HCEC 1CT (cell line): Measurements from ENCODE around the gene EHMT1.

Source experiments
- DNase-seq: peaks from one replicate; pipeline ENCODE4 v3.0.0-alpha.2; 2017

Gene EHMT1

DNA sequence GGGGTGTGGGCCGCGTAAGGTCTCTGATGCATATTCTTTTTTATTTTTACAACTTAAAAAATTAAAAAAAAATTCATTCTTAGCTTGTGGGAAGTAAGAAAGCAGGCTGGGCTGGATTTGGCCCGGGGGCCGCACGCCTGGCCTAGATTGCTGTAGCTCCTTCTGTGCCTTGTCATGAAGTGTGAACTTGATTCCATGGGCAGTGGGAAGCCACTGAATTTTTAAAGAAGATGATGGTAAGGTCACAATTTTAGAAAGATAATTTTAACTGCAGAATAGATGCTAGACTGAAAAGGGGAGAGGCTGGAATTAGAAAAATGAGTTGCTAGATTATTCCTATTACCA, 56.1 kb downstream of the EHMT1 start:
- DNase-seq = no peak

DNA sequence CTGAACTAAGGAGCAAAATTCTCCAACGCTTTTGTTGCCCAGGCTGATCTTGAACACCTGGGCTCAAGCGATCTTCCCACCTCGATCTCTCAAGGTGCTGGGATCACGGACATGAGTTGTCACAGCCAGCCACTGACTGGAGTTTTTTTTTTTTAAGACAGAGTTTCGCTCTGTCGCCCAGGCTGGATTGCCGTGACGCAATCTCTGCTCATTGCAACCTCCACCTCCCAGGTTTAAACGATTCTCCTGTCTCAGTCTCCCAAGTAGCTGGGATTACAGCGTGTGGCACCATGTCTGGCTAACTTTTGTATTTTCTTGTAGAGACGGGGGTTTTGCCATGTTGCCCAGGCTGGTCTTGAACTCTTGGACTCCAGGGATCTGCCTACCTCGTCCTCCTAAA, 58.2 kb downstream of the EHMT1 start:
- no peak for DNase-seq

DNA sequence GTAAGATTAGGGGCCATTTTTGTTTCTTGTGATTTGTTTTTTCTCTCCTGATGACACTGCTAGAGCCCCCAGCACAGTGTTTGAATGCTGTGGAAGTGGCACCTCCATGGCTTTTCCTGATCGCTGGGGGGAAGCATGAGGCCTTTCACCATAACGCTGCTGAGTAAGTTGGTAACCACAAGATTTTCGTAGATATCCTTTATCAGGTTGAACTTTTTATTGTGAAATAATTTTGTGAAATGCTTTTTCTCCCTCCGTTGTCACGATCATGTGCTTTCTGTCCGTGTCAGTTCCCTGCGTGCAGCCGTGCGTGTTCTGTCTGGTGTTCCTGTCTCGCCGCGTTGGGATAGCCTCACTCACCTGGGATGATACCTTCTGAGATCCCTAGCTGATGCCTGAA, 59.4 kb downstream of the EHMT1 start:
- DNase-seq = no peak

DNA sequence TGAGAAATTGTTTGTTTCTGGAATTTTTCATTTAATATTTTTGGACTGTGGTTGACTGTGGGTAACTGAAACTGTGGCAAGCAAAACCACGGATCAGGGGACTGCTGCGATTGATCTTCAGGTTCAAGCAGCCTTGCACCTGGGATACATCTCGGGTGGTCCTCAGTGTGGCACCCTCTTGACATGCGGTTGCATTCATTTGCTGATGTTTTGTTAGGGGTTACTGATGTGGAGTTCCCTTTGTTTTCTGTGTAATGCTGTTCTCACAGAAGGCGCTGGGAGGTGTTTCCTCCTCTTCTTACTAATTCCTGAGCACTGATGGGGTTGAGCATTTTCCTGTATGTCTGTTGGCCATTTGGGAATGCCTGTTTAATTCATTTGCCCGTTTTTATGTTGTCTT, 60.4 kb downstream of the EHMT1 start:
- DNase-seq = no peak

DNA sequence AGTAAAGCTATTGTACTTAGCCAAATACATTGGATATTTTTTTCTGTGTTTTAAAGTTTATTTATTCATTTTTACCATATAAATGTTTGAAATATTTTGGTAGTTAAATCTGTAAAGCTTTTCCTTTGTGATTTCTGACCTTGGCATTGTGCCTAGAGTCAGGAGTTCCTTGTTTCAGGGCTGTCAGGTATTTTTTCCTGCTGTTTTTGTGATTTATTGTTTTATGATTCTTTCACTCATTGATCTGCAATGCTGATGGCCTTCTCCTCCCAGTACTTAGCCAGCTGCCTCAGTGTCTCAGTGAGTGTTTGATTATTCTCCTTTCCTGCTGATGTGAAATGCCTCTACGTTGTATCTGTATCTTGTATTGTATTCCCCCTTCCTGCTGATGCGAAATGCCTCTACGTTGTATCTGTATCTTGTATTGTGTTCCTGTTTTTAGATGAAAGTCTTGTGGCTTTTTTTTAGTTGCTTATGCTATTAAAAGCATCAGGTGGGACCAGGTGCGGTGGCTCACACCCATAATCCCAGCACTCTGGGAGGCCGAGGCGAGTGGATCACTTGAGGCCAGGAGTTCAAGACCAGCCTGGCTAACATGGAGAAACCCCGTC, 61.0 kb downstream of the EHMT1 start:
- DNase-seq = no peak

DNA sequence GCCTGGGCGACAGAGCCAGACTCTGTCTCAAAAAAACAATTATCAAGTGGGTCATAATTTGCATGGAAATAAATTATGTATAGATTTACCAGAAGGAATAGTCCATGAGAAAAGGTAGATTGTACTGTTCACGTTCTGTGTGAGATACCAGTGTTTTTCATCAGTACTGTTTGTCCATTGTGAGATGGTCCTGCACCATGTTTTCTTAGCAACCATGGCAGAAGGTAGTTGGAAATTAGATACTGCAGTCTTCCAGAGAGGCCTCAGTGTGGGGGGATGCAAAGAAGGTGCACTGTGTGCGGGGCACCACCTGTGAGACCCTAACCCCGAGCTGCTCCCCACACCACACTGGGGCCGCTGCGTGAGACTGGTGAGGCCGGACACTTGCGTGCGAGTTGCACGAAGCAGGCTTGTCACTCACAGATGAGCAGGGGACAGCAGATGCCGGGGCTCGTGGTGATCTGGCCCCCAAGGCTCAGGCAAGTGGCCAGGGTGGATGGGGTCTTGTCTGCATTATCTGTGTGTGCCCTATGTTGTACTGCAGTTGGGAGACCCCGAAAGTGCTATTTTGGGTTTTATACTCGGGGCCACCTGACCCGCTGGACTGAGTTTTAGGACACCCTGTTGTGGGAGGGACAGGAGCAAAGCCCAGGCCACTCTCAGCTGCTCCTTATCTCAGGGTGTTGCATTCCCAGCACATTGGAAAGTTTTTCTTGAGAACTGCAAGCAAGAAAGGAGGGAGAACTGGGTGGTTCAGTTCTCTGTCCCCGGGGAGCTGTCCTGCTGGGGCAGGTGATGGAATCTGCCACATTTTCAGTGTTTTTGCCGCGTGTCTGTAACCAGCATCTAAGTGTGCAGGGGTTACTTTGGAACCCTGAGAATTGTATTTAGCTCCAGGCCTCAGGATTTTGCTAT, 61.9 kb downstream of the EHMT1 start:
- DNase-seq = no peak

DNA sequence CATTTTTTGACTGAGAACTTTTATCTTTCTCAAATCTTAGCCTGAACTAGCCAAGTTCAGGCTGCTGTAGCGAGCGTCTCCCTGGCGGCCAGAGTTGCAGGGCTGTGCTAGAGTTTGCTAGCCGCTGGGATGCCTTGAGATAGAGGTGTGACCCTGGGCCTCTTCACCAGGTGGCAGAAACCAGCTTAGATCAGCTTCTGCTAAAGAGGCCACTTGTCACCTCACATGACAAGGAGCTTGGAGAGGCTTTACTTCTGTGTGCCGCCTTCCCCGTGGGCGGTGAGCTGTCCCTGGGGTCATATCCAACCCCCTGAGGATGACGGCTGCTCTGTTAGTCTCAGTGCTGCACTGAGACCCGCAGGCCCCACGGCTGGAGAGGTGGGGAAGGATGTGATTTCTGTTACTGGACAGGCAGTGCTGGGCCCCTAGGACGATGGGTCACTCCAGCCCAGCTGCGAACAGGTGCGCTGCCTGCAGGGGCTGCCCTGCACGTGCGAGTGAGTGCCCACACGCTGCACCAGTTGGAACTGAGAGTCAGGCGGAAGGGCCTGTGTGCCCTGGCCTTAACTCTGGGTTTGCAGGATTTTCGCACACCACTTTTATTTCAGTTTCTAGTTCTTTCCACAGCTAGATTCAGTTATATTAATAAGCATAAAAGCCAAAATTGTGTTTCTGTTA, 63.8 kb downstream of the EHMT1 start:
- DNase-seq = no peak

DNA sequence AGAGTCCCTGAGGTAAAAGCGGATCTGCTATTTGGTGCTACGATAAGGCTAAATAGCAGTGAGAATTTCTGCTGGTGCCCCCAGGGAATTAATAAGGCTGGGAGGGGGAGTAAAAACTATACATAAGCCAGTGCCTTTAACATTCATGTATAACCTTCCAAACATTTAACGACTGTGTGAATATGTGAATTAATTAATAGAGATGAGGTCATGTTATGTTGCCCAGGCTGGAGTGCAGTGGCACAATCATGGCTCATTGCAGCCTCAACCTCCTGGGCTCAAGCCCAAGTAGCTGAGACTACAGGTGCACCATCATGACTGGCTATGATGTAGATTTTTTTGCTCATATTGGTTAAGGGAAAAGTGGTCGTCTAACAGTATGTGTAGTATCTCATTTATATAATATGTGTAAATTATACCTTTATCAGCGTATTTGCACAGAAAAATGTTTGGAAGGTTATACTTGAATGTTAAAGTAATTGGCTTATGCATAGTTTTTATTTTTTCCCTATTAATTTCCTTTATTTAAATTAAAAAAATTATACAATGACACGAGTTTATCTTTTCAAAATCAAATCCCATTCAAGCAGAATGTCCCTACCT, 64.6 kb downstream of the EHMT1 start:
- no peak for DNase-seq

DNA sequence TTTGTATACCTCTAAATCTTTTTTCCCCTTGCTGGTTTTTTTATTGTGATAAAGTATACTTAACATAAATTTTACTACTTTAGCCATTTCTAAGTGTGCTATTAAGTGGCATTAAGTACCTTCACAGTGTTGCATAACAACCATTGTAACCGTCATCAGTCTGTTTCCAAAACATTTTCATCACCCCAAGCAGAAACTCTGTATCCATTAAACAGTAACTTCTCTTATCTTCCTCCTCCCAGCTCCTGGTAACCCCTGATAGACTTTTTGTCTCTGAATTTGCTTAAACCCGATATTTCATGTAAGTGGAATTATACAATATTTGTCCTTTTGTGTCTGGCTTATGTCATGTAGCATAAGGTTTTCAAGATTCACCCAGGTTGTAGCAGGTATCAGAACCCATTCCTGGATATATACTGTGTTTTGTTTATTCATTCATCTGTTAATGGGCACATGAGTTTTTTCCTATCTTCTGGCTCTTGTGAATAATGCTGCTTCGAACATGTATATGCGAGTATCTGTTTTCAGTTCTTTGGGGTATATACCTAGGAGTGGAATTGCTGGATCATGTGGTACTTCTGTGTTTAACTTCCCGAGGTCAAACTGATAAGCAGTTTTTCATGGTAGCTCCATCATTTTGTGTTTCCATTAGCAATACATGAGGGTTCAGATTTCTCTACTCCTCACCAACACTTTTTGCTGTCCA, 66.4 kb downstream of the EHMT1 start:
- no peak for DNase-seq

DNA sequence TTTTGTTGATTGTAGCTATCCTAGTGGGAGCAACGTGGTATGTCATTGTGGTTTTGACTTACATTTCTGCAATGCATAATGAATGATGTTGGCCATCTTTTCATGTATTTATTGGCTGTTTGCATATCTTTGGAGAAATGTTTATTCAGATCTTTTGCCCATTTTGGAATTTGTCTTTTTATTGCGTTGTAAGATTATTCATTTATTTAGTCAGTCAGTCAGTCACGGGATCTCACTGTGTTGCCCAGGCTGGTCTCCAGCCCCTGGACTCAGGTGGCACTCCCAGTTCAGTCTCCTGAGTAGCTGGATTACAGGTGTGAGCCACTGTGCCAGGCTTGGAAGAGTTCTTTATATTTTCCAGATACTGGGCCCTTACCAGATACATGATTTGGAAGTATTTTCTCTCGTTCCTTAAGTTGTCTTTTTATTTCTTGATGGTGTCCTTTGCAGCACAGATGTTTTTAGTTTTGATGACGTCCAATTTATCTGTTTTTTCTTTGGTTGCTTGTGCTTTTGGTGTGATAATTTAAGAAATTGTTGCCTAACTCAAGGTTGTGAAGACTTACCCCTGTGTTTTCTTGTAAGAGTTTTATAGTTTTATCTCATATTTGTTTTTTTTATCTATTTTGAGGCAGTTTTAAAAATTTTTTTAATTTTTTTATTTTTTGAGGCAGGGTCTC, 67.1 kb downstream of the EHMT1 start:
- peak; percentile 72 for DNase-seq

DNA sequence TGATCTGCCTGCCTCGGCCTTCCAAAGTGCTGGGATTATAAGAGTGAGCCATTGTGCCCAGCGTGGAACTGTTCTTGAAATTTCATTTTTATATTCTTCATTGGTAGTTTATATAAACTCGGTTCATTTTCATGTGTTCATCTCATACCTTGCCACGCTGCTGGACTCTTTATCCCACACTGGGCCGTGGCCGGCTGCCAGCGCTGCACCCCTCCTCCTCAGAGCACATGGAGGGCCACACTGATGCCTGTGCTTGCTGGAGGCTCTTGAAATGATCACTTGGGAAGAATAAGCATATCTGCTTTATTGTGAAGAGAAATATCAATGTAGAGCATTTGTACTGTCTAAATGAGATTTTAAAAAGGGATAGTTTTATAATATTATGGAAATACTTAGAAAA, 69.5 kb downstream of the EHMT1 start:
- no peak for DNase-seq

DNA sequence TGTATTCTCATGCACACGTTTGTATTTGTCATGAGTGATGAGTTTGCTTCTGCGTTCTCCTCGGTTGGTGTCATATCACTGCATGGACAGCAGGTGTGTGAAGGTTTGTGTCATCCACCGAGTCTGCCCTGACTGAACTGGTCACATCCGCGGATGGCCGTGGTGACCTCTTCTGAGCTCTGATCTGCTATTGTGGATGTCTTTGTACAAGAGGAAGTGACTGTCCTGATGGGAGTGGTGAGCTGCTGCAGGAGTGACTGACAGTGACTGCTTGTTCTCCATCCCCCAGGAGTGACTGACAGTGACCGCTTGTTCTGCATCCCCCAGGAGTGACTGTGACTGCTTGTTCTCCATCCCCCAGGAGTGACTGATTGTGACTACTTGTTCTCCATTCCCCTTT, 69.9 kb downstream of the EHMT1 start:
- DNase-seq = no peak

DNA sequence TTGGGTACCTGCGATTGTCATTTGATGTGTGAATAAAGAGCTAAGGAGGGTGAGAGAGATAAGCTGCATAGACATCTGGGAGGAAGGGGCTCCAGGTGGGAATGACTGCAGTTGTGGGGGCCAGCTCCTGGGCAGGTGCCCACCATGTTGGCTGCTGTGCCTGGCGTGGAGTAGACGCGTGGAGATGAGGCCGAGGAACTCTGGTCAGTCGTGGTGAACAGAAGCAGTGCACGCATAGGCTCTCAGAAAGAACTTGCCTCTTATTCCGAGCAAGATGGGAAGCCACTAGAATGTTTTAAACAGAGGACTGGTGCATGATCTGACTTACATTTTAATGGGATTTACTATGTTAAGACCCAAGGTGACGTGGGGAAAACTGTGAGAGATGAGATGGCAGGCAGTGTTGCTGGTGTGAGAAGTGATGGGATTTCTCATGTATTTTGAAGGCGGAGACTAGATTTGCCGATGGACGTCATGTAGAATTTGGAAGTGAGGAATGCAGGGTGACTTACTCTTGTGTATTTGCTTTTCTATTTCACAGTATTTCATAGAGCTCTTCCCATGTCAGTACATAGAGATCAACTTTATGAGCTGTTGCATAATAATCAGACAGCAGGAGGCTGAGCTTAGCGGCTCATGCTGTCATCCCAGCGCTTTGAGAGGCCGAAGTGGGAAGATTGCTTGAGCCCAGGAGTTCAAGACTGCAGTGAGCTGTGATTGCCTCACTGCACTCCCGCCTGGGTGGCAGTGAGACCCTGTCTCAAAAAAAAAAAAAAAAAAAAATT, 71.1 kb downstream of the EHMT1 start:
- DNase-seq = peak; percentile 23

DNA sequence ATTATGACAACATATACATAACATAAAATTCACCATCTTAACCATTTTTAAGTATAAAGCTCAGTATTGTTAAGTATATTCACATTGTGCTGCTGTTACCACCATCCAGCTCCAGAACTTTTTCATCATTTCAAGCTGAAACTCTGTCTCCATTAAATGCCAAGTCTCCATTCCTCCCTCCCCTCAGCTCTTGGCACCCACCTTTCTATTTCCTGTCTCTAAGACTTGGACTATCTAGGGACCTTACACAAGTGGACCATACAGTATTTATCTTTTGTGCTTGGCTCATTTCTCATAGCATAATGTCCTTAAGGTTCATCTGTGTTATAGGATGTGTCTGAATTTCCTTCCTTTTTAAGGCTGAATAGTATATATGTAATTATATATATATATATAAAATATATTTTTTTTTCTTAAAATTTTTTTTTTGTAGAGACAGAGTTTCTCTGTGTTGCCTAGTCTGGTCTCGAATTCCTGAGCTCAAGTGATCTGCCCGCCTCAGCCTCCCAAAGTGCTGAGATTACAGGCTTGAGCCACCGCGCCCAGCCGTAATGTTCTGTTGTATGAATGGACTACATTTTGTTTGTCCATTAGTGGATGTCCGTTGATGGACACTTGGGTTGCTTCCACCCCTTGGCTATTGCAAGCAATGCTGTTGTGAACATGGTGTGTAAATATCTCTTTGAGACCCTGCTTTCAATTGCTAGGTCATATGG, 72.3 kb downstream of the EHMT1 start:
- DNase-seq = no peak

DNA sequence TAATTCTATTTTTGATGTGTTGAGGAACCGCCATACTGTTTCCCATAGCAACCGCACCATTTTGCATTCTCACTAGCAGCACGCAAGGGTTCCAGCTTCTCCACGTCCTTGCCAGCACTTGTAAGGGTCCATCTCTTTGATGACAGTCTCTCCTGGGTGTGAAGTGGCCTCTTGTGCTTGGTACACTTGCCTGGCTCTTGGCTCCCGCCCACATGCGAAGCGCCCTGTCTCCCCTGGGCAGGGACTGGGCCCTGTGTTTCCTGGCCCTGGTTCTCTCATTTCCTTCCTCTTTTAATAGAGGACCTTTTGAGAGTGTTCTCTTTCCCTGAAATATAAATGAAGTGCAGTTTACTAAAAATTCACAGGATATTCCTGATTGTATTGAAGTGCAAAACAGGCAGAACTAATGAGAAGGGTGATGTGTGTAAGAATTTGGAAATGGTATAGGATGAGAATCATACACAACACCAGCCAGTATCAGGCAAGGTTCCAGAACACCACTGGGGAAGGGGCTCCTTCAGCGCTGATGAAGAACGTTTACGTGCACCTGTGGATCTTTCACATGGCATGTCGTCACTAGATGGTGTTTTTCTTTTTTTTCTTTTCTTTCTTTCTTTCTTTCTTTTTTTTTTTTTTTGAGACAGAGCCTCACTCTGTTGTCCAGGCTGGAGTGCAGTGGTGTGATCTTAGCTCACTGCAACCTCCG, 73.0 kb downstream of the EHMT1 start:
- no peak for DNase-seq

DNA sequence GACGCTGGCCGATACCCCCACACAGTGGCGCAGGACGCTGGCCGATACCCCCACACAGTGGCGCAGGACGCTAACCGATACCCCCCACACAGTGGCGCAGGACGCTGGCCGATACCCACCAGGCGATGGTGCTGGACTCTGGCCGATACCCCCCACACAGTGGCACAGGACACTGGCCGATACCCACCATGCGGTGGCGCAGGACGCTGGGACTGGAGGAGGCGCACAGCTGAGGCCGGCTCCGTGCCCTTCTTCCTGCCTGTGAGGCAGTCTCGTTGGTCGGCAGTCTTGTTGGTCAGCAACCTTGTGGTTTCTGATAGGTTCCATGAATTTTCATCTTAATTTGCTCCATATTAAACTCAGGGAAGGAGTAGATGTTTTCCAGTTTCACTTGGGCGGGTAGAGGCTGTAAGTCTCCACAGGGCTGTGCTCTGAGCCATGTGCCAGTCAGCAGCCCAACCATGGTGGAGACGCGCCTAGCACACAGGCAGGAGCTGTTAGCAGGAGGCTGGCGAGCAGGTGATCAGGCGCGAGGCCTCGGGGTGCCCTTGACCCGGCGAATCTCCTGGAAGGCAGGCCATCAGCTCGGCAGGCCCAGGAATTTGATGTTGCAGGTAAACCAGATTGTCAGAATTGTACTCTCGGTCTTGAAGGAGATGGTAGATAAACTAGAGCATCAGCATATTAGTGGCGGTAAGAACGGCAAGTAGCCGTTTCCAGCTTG, 75.6 kb downstream of the EHMT1 start:
- no peak for DNase-seq

DNA sequence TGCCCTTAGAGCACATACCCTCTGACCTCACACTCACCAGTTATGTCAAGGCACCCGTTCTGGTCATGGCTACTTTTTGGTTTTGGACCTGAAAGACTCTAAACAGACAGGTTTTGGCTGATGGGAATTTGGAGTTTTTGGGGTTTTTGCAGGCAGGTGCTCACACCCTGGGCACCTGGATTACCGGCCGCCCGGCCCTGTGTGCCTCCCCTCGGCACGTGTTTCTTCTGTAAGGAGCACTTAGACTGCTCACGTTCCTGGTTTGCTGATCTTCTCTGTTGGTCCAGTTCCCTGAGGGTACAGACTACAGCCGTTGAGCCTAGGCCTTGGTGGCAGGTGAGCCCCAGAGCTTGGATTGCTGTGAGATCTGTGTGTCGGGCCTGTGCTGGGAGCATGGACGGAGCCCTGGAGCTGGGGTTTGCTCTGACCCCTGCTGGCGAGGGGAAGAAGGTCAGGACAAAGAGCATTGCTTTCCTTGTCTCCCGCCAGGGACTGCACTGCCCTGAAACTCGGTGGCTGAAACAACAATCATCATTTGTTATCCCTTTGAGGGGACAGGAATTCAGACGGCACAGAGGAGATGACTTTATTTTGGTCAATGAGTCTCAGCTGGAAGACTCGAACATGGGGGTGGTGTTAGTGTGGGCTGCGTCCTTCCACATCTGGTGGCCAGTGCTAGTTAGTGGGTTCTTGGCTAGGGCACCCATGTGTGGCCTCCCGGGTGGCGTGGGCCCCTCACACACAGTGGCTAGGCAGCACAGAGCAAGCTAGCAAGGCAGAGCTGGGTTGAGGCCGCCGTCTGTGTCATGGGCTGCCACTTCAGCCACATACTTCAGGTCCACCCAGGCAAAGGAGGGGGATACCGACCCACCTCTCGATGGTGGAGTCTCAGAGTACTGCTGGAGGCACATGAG, 76.4 kb downstream of the EHMT1 start:
- DNase-seq = peak; percentile 24
